ENCODE results near the gene WDR36.

Gene WDR36

DNA sequence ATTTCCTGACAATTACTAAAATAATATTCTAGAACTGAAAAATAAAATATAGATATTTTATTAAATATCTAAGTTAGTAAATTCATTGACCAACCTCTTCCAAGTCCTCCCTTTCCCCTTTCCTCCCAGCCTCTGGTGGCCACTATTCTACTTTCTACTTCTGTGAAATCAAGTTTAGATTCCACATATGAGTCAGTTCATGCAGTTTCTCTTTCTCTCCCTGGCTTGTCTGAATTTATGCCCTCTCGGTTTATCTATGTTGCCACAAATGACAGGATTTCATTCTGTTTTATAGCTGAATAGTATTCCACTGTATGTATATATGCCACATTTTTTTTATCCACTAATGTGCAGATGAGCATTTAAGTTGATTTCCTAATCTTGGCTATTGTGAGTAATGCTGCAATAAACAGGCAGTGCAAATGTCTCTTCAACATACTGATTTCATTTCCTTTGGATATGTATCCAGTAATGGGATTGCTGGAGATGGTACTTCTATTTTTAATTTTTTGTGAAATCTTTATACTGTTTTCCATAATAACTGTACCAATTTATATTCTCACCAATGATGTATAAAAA lies 52.3 kb downstream of the WDR36 start:
- Histone ChIP-seq H3K4me3 (ENCODE audit: low read length, poor library complexity, severe bottlenecking) (no peak overlapping the region), H3F3A (ENCODE audit: low read depth) (no peaks in the 10 kb centered on the region), H3K9ac (ENCODE audit: low read depth, low read length, poor library complexity, severe bottlenecking) (no peak overlapping the region), H3K9me3 (ENCODE audit: insufficient read depth, low read depth, low read length) (no peaks in the 10 kb centered on the region), H3K36me3 (ENCODE audit: insufficient read depth, low read length) (no peaks in the 10 kb centered on the region), H3K4me1 (ENCODE audit: insufficient read depth, low read length, poor library complexity, severe bottlenecking) (no peaks in the 10 kb centered on the region), H3K27me3 (ENCODE audit: insufficient read depth, low read length, poor library complexity, severe bottlenecking) (no peaks in the 10 kb centered on the region), H3K9me2 (replicated peaks; ENCODE audit: low read depth, low read length) (no peaks in the 10 kb centered on the region), H3K4me2 (ENCODE audit: low read depth, low read length, poor library complexity, severe bottlenecking) (no peak overlapping the region), H3K79me2 (ENCODE audit: insufficient read depth, low read length) (no peaks in the 10 kb centered on the region), H4K20me1 (ENCODE audit: insufficient read depth, low read length, poor library complexity, severe bottlenecking) (no peaks in the 10 kb centered on the region), H2AFZ (ENCODE audit: low read length) (no peak overlapping the region)
- no peak for TF ChIP-seq EZH2phosphoT487 (IDR thresholded peaks at IDR 0.05; ENCODE audit: borderline replicate concordance)
- TF ChIP-seq CTCF (conservative IDR thresholded peaks at IDR 0.05; ENCODE audit: low read length), result no peak

DNA sequence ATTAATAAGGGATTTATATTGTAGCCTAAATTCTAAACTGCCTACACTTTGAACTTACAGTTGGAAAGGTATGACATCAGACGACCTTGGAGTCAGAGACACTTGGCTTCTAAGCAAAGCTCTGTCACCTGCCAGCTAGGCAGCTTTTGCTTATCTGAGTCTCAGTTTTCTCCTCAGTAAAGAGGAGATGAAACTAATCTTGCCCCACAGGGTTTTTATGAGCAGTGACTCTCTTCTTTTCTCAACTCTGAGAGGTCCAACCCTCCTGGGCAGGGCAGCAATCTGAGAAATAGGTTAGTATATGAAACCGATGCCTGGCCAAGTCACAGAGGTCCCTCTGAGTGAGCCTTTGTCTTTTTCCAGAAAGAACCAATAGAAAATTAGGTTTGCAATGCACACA lies 53.9 kb downstream of the WDR36 start:
- Histone ChIP-seq H3K9me3 (ENCODE audit: insufficient read depth, low read depth, low read length) (no peaks in the 10 kb centered on the region), H3K4me3 (ENCODE audit: low read length, poor library complexity, severe bottlenecking) (no peak overlapping the region), H3K36me3 (ENCODE audit: insufficient read depth, low read length) (no peaks in the 10 kb centered on the region), H3F3A (ENCODE audit: low read depth) (no peaks in the 10 kb centered on the region), H4K20me1 (ENCODE audit: insufficient read depth, low read length, poor library complexity, severe bottlenecking) (no peaks in the 10 kb centered on the region), H3K79me2 (ENCODE audit: insufficient read depth, low read length) (no peaks in the 10 kb centered on the region), H3K4me1 (ENCODE audit: insufficient read depth, low read length, poor library complexity, severe bottlenecking) (no peaks in the 10 kb centered on the region), H3K4me2 (ENCODE audit: low read depth, low read length, poor library complexity, severe bottlenecking) (no peak overlapping the region), H3K9me2 (replicated peaks; ENCODE audit: low read depth, low read length) (no peaks in the 10 kb centered on the region), H2AFZ (ENCODE audit: low read length) (no peak overlapping the region), H3K27me3 (ENCODE audit: insufficient read depth, low read length, poor library complexity, severe bottlenecking) (no peaks in the 10 kb centered on the region), H3K9ac (ENCODE audit: low read depth, low read length, poor library complexity, severe bottlenecking) (no peak overlapping the region)
- TF ChIP-seq CTCF (conservative IDR thresholded peaks at IDR 0.05; ENCODE audit: low read length), result no peak
- no peak for TF ChIP-seq EZH2phosphoT487 (IDR thresholded peaks at IDR 0.05; ENCODE audit: borderline replicate concordance)

DNA sequence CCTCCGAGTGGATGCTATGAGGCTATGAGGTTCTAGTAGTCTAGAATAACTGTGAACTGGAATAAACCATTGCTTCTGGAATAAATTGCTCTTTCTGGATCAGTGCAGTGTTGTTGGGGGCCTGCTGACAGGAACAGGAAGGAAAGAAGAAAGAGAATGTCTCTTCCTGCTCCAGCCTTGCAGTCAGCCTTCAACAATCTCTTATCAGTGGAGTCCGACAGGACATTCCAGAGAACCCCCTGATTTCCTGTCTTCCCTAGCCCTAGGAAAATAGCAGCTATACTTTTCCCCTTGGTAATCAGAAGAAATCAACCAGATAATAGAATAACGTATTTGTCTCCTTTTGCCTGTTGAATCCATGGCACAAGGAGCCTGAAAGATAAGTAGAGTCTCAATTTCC lies 55.4 kb downstream of the WDR36 start:
- no peak overlapping the region for H3K9ac ChIP-seq (ENCODE audit: low read depth, low read length, poor library complexity, severe bottlenecking)
- H3K4me3 ChIP-seq (ENCODE audit: low read length, poor library complexity, severe bottlenecking), result no peak overlapping the region
- H3K36me3 ChIP-seq (ENCODE audit: insufficient read depth, low read length), result no peaks in the 10 kb centered on the region
- no peaks in the 10 kb centered on the region for H3K79me2 ChIP-seq (ENCODE audit: insufficient read depth, low read length)
- TF ChIP-seq EZH2phosphoT487 (IDR thresholded peaks at IDR 0.05; ENCODE audit: borderline replicate concordance) (no peak), CTCF (conservative IDR thresholded peaks at IDR 0.05; ENCODE audit: low read length) (no peak)
- H3K27me3 ChIP-seq (ENCODE audit: insufficient read depth, low read length, poor library complexity, severe bottlenecking), result no peaks in the 10 kb centered on the region
- no peaks in the 10 kb centered on the region for H3K9me2 ChIP-seq (replicated peaks; ENCODE audit: low read depth, low read length)
- H3F3A ChIP-seq (ENCODE audit: low read depth), result no peaks in the 10 kb centered on the region
- no peaks in the 10 kb centered on the region for H3K4me1 ChIP-seq (ENCODE audit: insufficient read depth, low read length, poor library complexity, severe bottlenecking)
- H3K4me2 ChIP-seq (ENCODE audit: low read depth, low read length, poor library complexity, severe bottlenecking), result no peak overlapping the region
- no peaks in the 10 kb centered on the region for H4K20me1 ChIP-seq (ENCODE audit: insufficient read depth, low read length, poor library complexity, severe bottlenecking)
- H2AFZ ChIP-seq (ENCODE audit: low read length), result no peak overlapping the region
- no peaks in the 10 kb centered on the region for H3K9me3 ChIP-seq (ENCODE audit: insufficient read depth, low read depth, low read length)

Measured in Loucy (cell line).